Tibial nerve (tissue), 3 donors: Measurements from ENCODE around the gene RAB30.

Experiments
- CTCF ChIP-seq, 5 experiments: fragments of 200-600 bp in 3 of 5; fragments of 450-650 bp in 2 of 5; sonication (generic) in 3 of 5; IDR thresholded peaks; one replicate each; pipeline ENCODE4 v1.5.1; 2016 to 2019; ENCODE audit warnings: antibody characterized with exemption in 5 of 5, mild to moderate bottlenecking in 3 of 5, moderate library complexity in 2 of 5
- POLR2A ChIP-seq, 2 donors: fragments of 450-650 bp; IDR thresholded peaks; one replicate each; pipeline ENCODE4 v1.6.1; 2017; ENCODE audit warnings: antibody characterized with exemption in 2 of 2, mild to moderate bottlenecking in 2 of 2, moderate library complexity in 2 of 2

- TF ChIP-seq POLR2A (IDR thresholded peaks at IDR 0.05), result no peak
- no peak for TF ChIP-seq CTCF (IDR thresholded peaks at IDR 0.05)
These were observed 8.1 kb upstream of the RAB30 start for GRCh38 chr11:83079820-83080219.
